Type B pancreatic cell (in vitro differentiated cells): ENCODE results near the gene NOL11. TPM values are rescaled to one million over a fixed set of nuclear protein-coding genes. Genes with fewer than 3 reads are reported as not detected.

Experiments
- DNase-seq: peaks from one replicate; pipeline ENCODE4 v3.0.0; 2021; ENCODE audit warnings: mixed read lengths; ENCODE audit not compliant: unreplicated experiment; ENCODE audit errors: extremely low spot score
- H3K27ac Mint-ChIP-seq: 2 replicates; pipeline ENCODE4 v1.8.0; 2021; ENCODE audit warnings: mild to moderate bottlenecking, mixed read lengths
- H3K27me3 Mint-ChIP-seq: 2 replicates; pipeline ENCODE4 v1.8.0; 2021; ENCODE audit warnings: mixed read lengths
- H3K36me3 Mint-ChIP-seq: 2 replicates; pipeline ENCODE4 v1.8.0; 2021; ENCODE audit warnings: mixed read lengths
- H3K4me1 Mint-ChIP-seq: one replicate; pipeline ENCODE4 v1.8.0; 2021; ENCODE audit warnings: mixed read lengths; ENCODE audit not compliant: unreplicated experiment
- H3K4me3 Mint-ChIP-seq: 2 replicates; pipeline ENCODE4 v1.8.0; 2021; ENCODE audit warnings: mild to moderate bottlenecking, mixed read lengths
- H3K9me3 Mint-ChIP-seq: 2 replicates; pipeline ENCODE4 v1.8.0; 2021; ENCODE audit warnings: mixed read lengths
- CTCF ChIP-seq: fragments of 200-600 bp; sonication (generic); conservative IDR thresholded peaks from 2 replicates; pipeline ENCODE4 v1.5.0; 2021; ENCODE audit warnings: antibody characterized with exemption, mild to moderate bottlenecking
- total RNA-seq: library from RNA; stranded (reverse); gene quantifications from 2 replicates; pipeline ENCODE4 v1.2.1, GENCODE V29; 2021; ENCODE audit warnings: low replicate concordance

Gene NOL11
- total RNA-seq, 1 donor from 2014 or later: 56.5 TPM

GRCh38 chr17:67733449-67733848 lies 15.7 kb downstream of the NOL11 start:
- Mint-ChIP-seq H3K4me1 (no peaks in the 10 kb centered on the region), H3K27me3 (no peaks in the 10 kb centered on the region), H3K9me3 (peaks cover 5% of the 10 kb centered on the region), H3K27ac (peak overlapping the region; percentile 45), H3K4me3 (no peak overlapping the region), H3K36me3 (peaks cover 55% of the 10 kb centered on the region)
- no peak for DNase-seq
- no peak for TF ChIP-seq CTCF

- H3K9me3 Mint-ChIP-seq: no peaks in the 10 kb centered on the region
- H3K36me3 Mint-ChIP-seq: peaks cover 31% of the 10 kb centered on the region
- DNase-seq: no peak
- no peaks in the 10 kb centered on the region for H3K4me1 Mint-ChIP-seq
- no peak overlapping the region for H3K27ac Mint-ChIP-seq
- H3K27me3 Mint-ChIP-seq: no peaks in the 10 kb centered on the region
- no peak overlapping the region for H3K4me3 Mint-ChIP-seq
- TF ChIP-seq CTCF: no peak
These were observed 19.4 kb downstream of the NOL11 start for GRCh38 chr17:67737145-67737544.

- no peak overlapping the region for H3K4me3 Mint-ChIP-seq
- no peaks in the 10 kb centered on the region for H3K4me1 Mint-ChIP-seq
- no peaks in the 10 kb centered on the region for H3K27me3 Mint-ChIP-seq
- no peak for TF ChIP-seq CTCF
- peaks cover 21% of the 10 kb centered on the region for H3K36me3 Mint-ChIP-seq
- no peak overlapping the region for H3K27ac Mint-ChIP-seq
- no peak for DNase-seq
- H3K9me3 Mint-ChIP-seq: no peaks in the 10 kb centered on the region
These were observed 24.3 kb downstream of the NOL11 start for GRCh38 chr17:67742025-67742424.

GRCh38 chr17:67746704-67747571 lies 29.2 kb downstream of the NOL11 start:
- Mint-ChIP-seq H3K4me3 (no peak overlapping the region), H3K36me3 (peaks cover 13% of the 10 kb centered on the region), H3K27me3 (no peaks in the 10 kb centered on the region), H3K9me3 (no peaks in the 10 kb centered on the region), H3K27ac (no peak overlapping the region), H3K4me1 (no peaks in the 10 kb centered on the region)
- peak; percentile 29 for DNase-seq
- TF ChIP-seq CTCF: no peak

GRCh38 chr17:67747681-67748235 lies 30.0 kb downstream of the NOL11 start:
- Mint-ChIP-seq H3K4me3 (no peak overlapping the region), H3K27ac (no peak overlapping the region), H3K27me3 (no peaks in the 10 kb centered on the region), H3K36me3 (peaks cover 13% of the 10 kb centered on the region), H3K9me3 (no peaks in the 10 kb centered on the region), H3K4me1 (no peaks in the 10 kb centered on the region)
- DNase-seq: no peak
- no peak for TF ChIP-seq CTCF
